HG02938 (cell line): ENCODE measurements around the gene NHSL2.
"Not testable (repeated sequence)": the region's sequence is repeated elsewhere in the genome, so short reads cannot be mapped to it uniquely, and the experiment has no call there.

ENCODE experiments used
- ATAC-seq: cut with Tn5 transposase; IDR thresholded peaks from one replicate; pipeline ENCODE4 v1.9.1; 2021; ENCODE audit warnings: mild to moderate bottlenecking, moderate library complexity; ENCODE audit not compliant: unreplicated experiment

The NHSL2 gene

GRCh38 chrX:72038868-72039267 is 128.2 kb downstream of the NHSL2 start:
- ATAC-seq = no peak

- ATAC-seq = no peak
These were observed 129.9 kb downstream of the NHSL2 start for GRCh38 chrX:72040506-72040905.

GRCh38 chrX:72041176-72041575 is 130.5 kb downstream of the NHSL2 start:
- ATAC-seq = no peak

- no peak for ATAC-seq
These were observed 131.5 kb downstream of the NHSL2 start for GRCh38 chrX:72041871-72042851.

- ATAC-seq = no peak
These were observed 132.2 kb downstream of the NHSL2 start for GRCh38 chrX:72042852-72043248.

- ATAC-seq = no peak
These were observed 133.0 kb downstream of the NHSL2 start for GRCh38 chrX:72043636-72044035.

- no peak for ATAC-seq
These were observed 134.5 kb downstream of the NHSL2 start for GRCh38 chrX:72045141-72045540.

- ATAC-seq = no peak
These were observed 135.1 kb downstream of the NHSL2 start for GRCh38 chrX:72045552-72046277.

GRCh38 chrX:72046447-72046846 is 135.8 kb downstream of the NHSL2 start:
- no peak for ATAC-seq

GRCh38 chrX:72048510-72049455 is 138.1 kb downstream of the NHSL2 start:
- no peak for ATAC-seq

- no peak for ATAC-seq
These were observed 139.4 kb downstream of the NHSL2 start for GRCh38 chrX:72050011-72050410.

- ATAC-seq = no peak
These were observed 140.9 kb downstream of the NHSL2 start for GRCh38 chrX:72051589-72051988.

GRCh38 chrX:72052415-72053090 is 141.9 kb downstream of the NHSL2 start:
- no peak for ATAC-seq

- ATAC-seq = no peak
These were observed 142.9 kb downstream of the NHSL2 start for GRCh38 chrX:72053508-72053907.

- no peak for ATAC-seq
These were observed 144.3 kb downstream of the NHSL2 start for GRCh38 chrX:72054779-72055489.

GRCh38 chrX:72057331-72057730 is 146.7 kb downstream of the NHSL2 start:
- no peak for ATAC-seq

GRCh38 chrX:72057849-72058248 is 147.2 kb downstream of the NHSL2 start:
- no peak for ATAC-seq

- not testable (repeated sequence) for ATAC-seq
These were observed 147.7 kb downstream of the NHSL2 start for GRCh38 chrX:72058346-72058745.

GRCh38 chrX:72060196-72060920 is 149.7 kb downstream of the NHSL2 start:
- no peak for ATAC-seq
